Epidermal melanocyte (primary cell): ENCODE results near the gene GEMIN5.
"Not testable (repeated sequence)": the region's sequence is repeated elsewhere in the genome, so short reads cannot be mapped to it uniquely, and the experiment has no call there.

ENCODE experiments used
- DNase-seq: peaks from one replicate; pipeline ENCODE4 v3.0.0; 2011; ENCODE audit warnings: low spot score; ENCODE audit not compliant: insufficient read length

Gene GEMIN5, protein sequence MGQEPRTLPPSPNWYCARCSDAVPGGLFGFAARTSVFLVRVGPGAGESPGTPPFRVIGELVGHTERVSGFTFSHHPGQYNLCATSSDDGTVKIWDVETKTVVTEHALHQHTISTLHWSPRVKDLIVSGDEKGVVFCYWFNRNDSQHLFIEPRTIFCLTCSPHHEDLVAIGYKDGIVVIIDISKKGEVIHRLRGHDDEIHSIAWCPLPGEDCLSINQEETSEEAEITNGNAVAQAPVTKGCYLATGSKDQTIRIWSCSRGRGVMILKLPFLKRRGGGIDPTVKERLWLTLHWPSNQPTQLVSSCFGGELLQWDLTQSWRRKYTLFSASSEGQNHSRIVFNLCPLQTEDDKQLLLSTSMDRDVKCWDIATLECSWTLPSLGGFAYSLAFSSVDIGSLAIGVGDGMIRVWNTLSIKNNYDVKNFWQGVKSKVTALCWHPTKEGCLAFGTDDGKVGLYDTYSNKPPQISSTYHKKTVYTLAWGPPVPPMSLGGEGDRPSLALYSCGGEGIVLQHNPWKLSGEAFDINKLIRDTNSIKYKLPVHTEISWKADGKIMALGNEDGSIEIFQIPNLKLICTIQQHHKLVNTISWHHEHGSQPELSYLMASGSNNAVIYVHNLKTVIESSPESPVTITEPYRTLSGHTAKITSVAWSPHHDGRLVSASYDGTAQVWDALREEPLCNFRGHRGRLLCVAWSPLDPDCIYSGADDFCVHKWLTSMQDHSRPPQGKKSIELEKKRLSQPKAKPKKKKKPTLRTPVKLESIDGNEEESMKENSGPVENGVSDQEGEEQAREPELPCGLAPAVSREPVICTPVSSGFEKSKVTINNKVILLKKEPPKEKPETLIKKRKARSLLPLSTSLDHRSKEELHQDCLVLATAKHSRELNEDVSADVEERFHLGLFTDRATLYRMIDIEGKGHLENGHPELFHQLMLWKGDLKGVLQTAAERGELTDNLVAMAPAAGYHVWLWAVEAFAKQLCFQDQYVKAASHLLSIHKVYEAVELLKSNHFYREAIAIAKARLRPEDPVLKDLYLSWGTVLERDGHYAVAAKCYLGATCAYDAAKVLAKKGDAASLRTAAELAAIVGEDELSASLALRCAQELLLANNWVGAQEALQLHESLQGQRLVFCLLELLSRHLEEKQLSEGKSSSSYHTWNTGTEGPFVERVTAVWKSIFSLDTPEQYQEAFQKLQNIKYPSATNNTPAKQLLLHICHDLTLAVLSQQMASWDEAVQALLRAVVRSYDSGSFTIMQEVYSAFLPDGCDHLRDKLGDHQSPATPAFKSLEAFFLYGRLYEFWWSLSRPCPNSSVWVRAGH (N-terminal part only)

DNA sequence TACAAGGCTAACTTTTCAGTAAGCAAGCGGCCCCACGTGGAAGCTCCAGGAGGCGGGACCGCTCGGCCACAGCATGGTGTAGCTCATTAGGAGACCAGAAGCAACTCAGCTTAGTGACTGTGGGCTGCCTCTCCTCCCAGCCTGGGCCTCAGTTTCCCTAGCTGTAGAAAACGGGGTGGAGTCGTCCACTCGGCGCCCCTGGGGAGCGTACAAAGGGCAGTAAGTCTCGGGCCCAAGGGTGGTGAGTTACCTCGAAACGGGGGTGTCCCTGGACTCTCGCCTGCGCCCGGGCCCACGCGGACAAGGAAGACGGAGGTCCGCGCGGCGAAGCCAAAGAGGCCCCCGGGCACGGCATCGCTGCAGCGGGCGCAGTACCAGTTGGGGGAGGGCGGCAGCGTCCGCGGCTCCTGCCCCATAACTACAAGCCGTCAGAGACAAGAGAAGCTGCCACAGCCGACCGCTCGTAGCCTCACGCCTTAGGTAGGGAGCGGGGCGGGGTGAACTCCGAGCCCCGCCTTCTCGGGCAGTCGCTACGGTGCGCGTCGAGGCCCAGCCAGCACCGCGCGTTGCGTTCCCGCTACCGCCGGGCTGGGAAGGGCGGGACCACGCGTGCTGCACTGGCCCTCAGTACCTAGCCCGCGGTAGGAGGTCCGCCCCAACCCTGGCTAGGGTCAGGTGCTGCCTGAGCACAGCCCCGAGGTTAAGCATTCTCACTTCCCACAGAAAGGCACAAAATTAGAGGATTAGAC, at the start of gene GEMIN5:
Gene GEMIN5 (minus strand): TSS at position 494 of the 749 bp plus-strand sequence. CDS start 78 bp downstream, at position 416.
- peak; percentile 70 for DNase-seq

DNA sequence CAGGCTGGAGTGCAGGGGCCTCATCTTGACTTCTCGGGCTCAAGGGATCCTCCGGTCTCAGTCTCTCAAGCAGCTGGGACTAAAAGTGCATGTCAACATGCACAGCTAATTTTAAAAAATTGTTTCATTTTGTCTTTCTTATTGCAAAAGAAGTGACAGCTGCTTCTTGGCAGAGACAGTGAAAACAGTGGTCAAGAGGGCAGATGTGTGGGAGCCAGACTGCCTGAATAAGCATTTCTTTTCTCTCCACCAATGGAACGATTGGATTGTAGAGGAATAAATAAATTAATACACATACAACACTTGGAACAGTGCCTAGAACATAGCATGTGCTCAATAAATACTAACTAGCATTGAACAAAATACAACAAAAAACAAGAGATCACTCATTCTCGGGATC, 48.1 kb upstream of the GEMIN5 start:
- DNase-seq = no peak

DNA sequence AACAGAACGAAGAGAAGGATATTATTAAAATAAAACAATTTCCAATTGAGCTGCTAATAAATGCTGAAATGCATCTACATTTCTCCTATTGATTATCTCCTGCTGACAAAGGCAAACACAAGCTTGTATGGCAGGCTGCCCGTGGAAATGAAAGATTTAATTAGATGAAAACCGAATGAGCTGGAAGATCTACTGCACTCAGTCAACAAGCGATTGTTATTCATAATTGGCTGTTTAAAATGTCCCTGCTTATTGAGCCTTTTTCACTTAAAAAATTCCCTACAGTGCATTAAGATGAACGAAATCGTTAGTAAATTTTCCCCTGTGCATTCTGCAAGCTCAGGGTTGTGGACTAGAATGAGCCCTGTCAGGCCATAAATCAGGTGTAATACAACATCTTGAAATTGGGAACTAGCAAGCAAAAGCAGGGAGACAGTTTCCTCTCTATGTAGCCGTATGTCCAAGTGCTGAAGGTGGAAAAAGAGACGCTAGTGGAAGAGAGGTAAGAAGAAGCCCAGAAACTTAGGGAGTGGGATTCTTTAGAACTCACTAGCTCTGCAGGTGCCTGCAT, 47.0 kb upstream of the GEMIN5 start:
- DNase-seq = no peak

DNA sequence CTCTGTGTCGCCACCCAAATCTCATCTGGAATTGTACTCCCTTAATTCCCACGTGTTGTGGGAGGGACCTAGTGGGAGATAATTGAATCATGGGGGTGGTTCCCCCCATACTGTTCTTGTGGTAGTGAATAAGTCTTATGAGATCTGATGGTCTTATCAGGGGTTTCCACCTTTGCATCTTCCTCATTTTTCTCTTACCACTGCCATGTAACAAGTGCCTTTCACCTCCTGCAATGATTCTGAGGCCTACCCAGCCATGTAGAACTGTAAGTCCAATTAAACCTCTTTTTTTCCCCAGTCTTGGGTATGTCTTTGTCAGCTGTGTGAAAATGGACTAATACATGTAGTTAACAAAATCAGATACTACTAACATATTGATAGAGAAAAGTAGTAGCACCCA, 40.3 kb upstream of the GEMIN5 start:
- not testable (repeated sequence) for DNase-seq

DNA sequence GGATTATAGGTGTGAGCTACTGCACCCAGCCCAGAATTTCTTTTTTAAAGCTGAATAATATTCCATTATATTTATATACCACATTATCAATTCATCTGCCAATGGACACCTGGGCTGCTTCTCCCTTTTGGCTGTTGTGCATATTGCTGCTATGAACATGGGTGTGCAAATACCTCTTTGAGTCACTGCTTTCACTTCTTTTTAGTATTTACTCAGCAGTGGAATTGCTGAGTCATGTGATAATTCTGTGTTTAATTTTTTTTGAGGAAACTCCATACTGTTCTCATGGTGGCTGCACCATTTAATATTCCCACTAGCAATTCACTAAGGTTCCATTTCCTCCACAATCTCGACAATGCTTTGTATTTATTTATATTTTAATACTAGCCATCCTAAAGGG, 39.4 kb upstream of the GEMIN5 start:
- DNase-seq = no peak

DNA sequence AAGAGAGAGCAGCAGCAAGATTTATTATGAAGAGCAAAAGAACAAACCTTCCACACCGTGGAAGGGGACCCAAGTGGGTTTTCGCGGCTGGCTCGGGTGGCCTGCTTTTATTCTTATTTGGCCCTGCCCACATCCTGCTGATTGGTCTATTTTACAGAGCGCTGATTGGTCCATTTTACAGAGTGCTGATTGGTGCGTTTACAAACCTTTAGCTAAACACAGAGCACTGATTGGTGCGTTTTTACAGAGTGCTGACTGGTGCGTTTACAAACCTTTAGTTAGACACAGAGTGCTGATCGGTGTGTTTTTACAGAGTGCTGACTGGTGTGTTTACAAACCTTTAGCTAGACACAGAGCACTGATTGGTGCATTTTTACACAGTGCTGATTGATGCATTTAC, 38.1 kb upstream of the GEMIN5 start:
- DNase-seq = not testable (repeated sequence)

DNA sequence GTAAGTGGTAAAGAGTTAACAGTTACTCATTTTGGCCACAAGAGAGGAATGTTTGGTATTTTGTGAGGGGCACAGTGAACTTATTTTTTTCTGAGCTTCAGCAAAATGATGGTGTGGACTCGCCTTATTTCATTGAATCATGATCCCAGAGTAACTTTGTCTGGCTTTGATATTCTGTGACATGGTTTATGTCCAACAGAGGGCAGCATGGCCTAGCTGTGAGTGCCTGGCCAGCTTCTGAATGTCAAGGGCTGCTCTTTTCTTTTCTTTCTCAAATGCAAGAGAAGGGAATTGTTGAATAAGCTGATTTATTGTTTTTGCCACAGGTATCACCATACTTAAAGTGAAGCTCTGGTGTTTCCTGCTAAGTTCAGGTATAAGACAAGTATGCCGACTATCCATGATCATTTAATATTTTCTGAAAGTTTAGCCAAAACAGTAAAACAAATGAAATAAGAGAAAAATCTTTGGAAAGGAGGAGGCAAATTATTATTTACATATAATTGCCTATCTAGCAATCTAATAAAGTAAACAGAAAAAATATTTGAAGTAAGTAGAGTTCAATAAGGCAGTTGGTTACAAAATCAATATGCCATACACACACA, 34.6 kb upstream of the GEMIN5 start:
- no peak for DNase-seq

DNA sequence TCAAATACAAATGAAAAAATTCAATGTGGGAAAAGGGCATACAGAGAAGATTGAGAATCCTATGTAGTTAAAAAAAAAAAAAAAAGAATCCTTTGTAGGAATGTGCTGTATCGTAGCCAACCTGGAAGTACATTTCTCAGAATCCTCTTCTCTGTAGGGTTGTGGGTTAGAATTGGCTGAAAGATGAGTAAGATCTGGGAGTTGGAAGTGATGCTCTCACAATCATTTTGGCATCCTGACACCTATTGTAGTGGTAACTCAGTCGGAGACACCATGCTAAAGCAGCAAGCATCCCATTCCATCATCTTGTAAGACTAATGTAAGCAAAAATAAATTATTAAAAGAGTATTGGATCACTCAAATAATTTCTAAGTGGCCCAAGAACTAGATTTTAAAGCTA, 33.5 kb upstream of the GEMIN5 start:
- no peak for DNase-seq

DNA sequence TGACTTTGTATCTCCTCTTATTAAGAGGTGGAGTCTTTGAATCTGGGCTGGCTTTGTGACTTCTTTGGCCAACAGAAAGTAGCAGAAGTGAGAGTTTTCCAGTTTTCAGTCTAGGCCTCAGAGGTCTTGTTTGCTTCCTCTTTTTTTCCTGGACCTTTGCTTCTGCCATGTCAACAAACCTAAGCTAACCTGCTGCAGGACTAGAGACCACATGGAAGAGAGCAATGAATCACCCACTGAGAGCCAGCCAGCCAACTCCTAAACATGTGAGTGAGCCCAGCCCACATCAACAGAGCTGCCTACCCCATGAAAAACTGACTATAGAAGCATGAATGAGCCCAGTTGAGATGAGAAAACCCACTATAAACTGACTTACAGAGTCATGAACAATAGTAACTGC, 32.7 kb upstream of the GEMIN5 start:
- no peak for DNase-seq

DNA sequence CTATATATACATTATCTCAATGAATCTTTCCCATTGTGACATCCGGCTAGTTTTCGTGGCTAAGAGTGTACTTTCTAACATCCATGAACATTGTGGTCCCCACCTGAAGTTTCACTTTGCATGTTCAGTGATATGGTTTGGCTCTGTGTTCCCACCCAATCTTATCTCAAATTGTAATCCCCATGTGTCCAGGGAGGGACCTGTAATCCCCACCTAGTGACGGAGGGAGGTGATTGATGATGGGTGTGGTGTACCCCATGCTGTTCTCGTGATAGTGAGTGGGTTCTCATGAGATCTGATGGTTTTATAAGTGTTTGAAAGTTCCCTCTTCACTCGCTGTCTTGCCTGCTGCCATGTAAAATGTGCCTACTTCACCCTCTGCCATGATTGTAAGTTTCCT, 30.9 kb upstream of the GEMIN5 start:
- no peak for DNase-seq

DNA sequence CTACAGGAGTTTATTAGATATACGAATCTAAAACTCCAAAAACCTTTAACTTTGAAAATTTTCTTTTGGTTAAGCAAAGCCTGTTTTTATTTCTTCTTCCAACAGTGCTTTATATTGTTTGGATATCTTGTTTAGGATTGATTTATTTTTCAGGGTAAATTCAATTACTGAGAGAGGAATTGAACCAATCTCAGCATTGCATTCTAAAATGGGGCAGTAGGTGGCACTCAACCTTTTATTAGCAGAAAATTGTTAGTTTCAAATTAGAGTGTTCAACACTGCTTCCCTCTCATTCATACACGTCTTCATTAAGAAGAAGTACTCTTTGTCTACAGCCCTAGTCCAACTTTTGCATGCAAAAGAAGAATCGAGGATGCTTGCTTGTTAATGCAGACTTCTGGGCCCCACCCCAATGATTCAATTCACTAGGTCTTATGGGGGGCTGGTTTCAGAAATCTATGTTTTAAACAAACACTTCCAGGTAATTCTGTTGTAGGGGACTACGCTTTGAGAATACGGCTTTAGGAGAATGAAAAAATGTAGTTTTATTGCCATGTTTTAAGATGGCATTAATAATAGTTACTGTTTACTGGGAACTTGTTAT, 29.5 kb upstream of the GEMIN5 start:
- DNase-seq = no peak

DNA sequence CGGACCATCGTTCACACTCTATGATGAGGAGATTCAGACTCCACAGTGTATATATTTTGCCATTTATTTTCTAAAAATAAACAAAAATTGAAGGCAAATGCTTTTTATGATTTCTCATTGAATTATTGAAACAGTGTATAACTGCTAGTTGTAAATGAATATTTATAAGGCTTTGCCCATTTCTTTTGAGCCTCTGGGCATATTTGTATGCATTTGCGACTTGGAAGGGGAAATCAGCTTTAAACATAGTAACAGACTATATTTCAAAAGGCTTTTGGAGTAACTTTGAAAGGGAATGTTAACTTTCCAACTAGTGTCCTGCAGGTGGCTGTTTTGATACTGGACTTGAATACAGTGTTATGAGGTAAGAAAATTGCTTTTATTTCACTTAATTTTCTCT, 28.9 kb upstream of the GEMIN5 start:
- DNase-seq = no peak

DNA sequence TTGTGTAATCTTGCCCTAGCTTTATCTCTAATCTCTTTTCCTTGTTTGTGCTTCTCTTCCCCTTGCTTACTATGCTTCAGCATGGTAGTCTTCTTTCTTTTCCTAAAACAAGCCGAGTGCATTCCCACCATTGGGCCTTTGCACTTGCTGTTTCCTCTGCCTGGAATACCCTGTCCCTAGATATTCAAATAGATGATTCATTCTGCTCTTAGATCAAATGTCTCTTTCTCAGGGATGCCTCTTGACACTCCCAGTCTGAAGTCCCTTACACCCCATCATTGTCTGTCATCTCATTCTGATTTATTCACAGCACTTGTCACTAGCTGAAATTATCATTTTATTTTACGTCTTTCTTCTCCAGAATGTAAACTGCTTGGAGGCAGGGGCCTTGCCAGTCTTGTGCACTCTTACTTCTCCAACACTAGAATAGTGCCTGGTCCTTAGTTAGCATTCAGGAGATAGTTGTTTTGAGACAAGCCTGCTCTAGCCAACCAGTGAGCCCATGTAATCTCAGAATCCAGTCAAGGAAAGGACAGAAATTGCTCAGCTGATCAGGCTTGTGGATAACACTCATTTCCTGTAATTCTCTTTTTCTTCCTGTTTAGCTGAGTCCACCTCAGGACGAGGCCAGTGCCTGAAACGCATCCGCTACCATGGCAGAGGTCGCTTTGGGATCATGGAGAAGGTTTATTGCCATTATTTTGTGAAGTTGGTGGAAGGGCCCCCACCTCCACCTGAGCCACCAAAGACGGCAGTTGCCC, 28.2 kb upstream of the GEMIN5 start:
- DNase-seq = no peak

DNA sequence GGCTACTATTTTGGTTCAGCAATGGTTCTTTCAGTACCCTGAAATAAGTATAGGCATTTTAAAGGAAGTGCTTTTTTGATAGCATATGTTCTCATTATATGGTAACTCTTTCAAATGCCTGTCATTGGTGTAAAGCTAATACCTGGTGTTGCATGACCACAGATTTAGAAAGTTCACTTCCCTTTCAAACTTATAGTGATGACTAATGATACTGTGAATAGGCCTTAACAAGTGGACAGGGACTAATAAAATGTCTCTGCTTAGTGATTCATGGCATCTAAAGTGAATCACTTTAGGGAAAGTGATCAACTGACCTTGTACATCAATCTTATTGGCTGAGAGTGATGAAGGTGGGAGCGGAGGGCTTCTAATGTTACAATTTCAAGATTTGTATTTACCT, 24.5 kb upstream of the GEMIN5 start:
- DNase-seq = no peak

DNA sequence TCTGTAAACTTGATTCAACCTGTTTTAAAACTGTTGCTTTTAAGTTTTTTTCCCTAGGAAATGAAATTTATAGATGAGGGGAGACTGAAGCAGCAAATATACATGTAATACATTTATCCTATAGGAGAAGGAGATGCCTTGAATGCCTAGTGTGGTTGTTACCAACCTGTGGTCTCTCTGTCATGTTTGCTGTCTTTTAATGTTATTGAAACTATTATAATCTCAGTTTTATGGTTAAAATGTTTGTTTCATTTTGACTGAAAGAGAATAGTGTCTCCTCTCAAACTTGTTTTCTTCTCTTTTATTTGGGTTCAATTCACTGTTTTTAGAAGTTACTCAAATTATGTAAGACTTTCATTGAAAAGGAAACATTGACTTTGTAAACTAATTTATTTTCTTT, 18.7 kb upstream of the GEMIN5 start:
- no peak for DNase-seq

DNA sequence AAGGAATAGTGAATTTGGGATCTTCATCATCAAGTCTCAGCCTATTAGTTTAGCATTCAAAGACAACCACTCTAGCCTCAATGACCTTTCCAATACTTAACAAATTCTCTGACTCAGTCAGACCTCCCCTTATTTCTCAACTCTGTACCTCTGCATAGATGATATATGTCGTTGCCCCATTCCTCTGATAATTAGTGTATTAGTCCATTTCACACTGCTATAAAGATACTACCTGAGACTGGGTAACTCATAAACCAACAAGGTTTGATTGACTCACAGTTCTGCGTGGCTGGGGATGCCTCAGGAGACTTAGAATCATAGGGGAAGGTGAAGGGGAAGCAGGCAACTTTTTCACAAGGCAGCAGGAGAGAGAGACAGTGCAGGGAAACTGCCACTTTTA, 11.8 kb upstream of the GEMIN5 start:
- DNase-seq = no peak

DNA sequence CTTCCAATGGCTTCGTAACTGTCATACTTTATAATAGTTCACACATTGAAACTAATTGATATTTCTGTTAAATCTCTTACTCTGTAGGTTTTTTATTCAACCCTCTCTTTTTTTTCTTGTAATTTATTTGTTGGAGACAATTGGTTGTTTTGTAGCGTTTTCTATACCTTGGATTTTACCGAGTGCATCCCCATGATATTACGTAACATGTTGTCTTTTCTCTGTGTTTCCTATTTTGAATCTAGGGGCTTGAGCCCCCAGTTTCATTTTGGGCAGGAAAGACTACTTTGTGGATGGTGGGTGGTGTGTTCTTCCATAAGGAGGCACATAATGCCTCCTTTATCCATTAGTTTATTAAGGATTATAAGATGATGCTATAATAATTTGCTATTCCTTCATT, 10.3 kb upstream of the GEMIN5 start:
- DNase-seq = no peak

DNA sequence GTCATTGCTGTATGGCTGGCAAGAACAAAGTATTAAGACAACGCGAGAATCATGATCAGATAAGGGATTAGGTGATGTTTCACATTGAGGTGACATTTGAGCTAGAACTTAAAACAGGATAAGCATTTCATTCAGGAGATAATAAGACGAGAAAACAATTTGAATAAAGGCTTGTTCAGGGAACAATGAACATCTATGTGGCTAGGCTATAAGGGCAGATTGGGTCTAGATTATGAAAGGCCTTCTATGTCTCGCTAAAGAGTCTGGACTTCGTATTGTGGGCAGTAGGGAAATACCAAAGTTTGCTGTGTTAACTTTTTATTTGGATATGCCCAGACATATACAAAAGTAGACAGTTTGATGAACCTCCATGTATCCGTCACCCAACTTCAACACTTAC, 9.8 kb upstream of the GEMIN5 start:
- DNase-seq = peak; percentile 59

DNA sequence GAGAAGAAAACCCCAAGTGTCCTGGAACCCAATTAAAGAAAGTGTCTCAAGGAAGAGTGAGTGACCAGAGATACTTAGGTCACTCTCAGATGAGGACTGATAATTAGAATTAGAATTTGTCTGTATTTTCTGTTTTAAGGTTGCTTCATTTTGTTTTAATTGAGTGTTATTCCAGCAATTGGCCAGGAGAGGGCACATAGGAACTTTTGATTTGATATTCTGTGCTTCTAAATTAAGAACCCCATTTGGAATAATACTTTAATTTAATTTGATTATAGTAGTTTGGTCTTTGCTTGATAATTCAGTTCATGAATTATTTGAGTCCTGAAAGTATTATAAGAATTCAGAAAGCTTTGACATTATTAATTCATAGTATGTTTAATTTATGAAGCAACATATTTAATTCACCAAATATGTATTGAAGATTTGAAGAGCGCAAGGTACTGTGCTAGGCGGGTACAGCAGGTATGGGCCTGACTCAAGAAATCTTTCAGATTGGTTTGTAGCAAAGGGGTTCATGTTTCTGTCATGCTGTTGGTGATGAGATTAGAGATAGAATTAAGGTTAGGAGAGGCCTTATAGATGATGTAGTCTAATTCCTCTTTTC, 7.8 kb upstream of the GEMIN5 start:
- peak; percentile 21 for DNase-seq
